NCI-H510A treated with DMSO at 0.1 percent for 48 hours (cell line): Measurements from ENCODE around the gene CLIP4.

Experiments used
- DNase-seq: peaks from one replicate; lab custom pipeline; 2025; lab: John Stamatoyannopoulos, UW

The CLIP4 gene

GRCh38 chr2:29139152-29139551, 23.9 kb downstream of the CLIP4 start:
- DNase-seq: no peak

DNA sequence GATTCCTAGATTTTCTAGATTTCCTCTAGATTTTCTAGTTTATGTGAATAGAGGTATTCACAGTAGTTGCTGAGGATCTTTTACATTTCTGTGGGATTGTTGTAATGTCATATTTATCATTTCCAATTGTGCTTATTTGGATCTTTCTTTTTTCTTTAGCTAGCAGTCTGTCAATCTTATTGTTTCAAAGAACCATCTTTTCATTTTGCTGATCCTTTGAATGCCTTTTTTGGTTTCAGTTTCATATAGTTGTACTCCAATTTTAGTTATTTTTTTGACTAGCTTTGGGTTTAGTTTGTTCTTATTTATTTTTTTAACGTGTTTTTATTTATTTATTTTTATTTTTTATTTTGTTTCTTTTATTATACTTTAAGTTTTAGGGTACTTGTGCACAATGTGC, 24.5 kb downstream of the CLIP4 start:
- DNase-seq: no peak

DNA sequence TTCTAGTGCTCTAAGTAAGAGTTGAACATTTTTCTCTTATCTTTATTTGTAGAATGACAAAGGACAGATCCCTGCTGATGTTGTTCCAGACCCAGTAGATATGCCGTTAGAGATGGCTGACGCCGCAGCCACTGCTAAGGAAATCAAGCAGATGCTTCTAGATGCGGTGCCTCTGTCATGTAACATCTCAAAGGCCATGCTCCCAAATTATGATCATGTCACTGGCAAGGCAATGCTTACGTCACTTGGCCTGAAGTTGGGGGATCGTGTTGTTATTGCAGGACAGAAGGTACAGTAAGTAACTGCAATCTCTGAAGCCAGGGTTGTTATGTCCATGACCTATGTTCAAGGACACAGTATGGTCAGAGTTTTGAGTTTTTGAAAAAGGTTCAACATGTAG, 28.4 kb downstream of the CLIP4 start:
- DNase-seq: no peak

- no peak for DNase-seq
Measured at GRCh38 chr2:29146197-29146596, 31.0 kb downstream of the CLIP4 start.

DNA sequence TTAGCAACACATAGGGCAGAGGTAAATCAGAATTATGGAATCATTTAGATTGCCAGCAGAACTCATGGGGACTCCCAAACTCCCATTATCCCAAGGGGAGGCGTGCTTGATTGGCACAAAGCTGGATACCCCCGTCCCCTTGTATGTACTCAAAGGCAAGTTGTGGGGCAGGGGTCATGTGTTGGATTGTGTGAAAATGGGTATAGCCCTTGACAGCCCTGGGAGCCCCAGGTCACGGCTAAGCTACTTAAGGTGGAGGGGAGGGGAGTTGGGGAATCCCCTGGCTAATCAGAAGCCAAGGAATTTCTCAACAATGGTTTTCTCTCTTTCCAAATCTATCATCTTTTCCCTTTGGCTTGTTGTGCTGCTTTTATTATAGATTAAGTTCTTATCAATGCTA, 32.7 kb downstream of the CLIP4 start:
- DNase-seq: no peak

DNA sequence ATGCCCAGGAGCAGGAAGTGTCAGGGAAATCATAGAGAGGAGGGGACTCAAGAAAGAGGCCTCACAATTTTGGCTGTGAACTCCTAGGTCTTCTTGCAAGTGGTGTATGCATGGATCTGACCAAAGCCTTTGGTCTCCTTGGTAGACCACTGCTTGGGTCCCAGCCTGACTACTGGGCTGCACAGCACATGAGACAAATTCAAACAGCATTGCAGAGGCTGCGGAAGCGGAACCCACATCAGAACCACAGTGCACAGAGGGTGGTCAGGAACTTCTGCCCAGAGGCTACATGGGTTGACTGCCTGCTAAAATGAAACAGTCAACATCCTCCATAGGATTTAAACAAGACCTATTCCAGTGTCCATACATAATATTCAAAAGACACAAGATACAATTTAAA, 39.4 kb downstream of the CLIP4 start:
- DNase-seq: no peak

DNA sequence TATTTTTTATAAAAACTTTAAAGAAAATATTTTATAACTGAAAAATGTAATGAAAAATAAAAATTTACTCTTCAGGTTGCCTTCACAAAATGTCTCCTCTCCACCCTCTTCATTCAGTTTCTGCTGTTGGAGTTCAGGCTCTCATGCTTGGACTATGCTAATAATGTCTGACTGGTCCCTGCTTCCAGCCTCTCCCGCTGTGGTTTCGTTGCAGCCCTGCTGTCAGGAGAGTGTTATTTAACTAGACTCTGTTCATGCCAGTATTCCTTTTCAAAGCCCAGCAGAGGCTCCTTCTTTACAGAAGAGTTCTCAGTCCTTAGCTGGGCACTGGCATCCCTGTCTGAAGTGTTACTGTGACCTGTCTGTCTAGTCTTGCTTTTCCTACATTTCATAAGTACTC, 40.4 kb downstream of the CLIP4 start:
- DNase-seq: peak; percentile 43

DNA sequence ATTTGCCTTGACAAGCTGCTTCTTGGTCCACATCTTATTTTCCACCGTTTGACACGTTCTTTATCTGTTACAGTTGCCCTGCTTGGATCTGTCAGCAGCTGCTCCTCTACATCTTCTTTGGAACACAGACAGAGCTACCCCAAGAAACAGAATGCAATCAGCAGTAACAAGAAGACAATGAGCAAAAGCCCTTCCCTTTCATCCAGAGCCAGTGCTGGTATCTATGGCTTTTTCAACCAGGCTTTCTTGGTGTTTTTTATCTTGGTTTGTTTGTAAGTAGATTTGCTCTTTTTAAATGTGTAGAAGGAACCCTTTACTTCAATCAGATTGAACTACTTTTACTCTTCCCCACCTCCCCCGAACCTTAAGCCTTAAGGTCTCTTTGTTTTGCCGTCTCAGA, 41.9 kb downstream of the CLIP4 start:
- DNase-seq: no peak

- peak; percentile 79 for DNase-seq
Measured at GRCh38 chr2:29159125-29159524, 43.9 kb downstream of the CLIP4 start.

DNA sequence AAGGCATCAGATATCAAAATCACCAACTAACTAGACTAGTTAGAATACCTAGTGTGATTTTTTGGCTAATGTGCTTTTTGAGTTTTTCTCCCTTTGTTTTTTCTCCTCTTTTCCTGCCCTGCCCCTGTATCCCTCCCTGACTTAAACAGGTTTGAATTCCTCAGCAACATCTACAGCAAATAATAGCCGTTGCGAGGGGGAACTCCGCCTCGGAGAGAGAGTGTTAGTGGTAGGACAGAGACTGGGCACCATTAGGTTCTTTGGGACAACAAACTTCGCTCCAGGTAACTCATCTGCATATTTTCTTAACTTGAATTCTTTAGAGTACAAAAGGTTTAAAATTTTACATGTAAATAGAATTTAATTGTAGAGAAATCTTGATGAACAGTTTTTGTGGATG, 45.0 kb downstream of the CLIP4 start:
- DNase-seq: no peak

DNA sequence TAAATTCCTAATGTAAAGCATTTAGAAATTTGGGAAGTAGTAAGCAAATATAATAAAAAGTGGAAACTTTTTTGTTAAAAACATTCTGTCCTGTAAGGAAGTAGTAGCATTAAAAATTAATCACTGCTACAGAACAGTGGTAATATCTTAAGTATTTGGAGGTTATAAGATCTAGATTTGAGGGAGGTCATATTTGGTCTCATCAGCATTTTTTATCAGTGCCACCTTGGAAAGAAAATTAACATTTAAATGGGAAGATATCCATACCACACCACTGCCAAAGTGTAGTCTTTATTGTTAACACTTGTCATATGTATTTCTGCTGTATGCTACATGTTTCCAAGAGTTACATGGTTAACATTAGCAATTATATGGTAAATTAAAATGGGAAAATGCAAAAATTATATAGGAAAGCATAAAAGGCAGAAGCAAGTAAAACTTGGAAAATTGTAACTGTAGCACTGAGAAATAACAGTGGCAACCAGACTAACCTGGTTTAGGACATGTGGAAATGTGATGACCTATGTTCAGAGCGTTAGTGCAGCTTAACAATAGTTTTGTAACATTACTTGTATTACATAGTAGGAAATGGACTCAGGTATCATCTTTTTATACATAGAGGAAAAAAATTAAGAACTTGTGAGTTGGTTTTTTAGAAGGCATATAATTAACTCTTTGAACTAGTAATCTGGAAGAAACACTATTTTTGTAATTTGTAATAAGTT, 47.2 kb downstream of the CLIP4 start:
- DNase-seq: no peak

DNA sequence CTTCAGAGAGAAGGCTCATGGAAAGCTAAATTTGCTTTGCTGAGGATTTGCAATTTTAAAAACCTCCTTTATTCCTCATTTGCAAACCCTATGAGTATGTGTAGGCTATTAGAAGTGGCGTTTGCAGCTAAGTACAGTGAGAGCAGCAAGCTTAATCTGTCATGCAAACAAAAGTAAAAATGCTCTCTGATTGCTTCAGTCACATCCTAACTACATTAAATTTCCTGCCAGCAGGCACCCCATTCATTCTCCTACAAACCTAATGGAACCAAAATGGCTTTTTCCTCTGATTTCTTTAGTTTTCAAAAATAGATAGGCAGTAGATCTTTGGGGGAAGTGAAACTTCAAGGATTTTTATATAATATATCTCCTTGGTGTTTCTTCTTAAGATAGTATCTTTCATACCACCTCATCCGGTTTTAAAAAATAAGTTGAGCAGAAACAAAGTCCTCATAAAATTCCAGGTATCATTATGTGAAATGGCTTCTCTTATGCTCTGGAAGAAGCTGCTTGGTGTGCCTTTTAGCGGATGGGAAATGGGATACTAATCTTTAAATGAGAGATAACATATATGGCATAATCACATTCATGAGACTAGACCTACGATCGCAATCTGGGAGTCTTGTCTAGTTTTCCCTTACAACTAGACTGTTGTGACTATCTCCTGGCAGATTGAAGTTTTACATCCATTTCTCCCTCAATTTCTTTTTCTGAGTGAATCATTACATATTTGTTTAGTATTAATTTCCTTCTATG, 49.1 kb downstream of the CLIP4 start:
- no peak for DNase-seq

DNA sequence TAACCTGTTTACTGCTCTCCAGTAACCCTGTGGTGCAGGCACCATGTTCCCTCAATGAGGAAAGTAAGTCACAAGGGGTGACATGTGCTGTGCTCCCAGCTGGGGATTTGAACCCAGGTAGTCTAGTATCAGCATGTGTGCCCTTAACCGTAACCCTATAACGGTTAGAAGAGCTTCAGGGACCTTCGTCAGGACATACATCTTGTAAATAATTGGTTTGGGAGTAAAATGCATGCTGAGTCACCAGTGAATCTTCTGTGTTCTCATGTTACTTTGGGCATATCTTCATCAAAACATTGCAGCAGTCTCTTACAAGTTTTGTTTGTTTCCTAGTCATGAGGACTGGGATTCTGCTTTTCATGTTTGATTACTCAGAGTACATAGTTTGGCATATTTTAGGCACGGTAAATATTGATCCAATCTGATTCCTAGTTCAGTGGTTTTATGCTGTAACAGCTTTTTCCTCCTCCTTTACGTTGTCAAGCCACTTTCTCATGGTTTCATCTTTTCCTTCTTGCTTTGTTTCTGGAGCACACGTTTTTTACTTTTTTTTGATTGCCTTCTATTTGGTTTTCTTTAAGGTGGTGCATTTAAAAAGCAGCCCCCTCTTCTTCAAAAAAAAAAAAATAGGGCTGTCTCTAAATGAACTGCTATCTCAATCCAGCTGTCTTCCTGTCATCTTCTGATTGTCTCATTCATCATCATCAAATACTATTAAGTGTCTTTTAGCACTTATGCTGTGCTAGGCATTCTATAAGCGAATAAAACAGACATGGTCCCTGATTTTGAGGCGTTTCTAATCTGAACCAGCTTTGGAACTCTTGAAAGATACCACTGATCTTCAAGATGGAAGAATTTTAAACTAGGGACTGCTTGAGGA, 50.4 kb downstream of the CLIP4 start:
- DNase-seq: peak; percentile 25

DNA sequence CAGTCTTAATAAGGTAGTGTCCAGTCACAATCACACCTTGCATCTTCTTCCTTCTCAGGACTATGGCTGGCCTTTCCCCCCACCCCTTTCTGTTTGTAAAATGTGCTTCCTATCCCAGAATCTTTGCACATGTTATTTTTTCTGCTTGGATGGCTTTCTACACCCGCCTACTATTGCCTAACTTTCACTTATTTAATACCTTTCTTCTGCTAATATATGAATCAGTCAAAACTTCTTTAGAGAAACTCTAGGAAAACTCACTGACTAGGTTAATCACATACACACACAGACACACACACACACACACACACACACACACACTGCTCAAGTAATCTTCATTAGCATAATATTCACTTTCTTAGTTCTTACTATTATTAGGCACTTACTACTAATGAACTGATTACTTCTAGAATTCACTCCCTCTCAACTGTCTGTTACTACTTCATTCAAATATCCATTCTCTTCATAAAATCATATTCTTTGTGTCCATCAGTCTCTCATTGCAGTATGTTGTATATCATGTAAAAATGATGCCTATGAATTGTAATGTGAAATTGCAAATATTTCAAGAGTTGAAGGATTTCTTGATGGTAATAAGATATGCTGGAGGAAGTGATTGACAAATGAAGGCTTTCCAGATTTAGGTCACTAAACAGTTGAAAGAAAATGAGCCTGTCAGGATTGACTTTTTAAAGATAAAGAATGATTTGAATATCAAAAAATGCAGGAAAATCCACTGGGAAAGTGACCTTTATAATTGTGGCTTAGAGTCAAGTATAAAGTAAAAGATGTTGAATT, 51.2 kb downstream of the CLIP4 start:
- no peak for DNase-seq

DNA sequence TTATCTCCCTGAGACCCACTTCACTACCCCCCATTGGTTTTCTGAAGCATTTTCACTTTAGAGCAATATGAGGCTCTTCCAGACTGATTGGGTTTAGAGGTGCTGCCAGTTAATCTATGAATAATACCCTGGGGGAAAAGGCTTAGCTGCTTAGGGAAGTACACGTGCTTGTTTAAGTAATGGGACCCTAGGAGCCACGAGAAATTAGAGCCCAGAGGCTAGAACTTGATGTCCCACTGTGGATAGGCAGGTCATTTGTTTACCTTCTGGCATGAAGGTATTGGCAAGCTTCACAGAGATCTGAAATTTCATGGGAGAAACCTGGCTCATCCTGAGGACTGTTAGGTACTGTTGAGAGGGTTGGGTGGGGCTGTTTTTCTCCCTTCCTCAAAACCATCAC, 59.7 kb downstream of the CLIP4 start:
- no peak for DNase-seq

GRCh38 chr2:29175338-29175737, 60.1 kb downstream of the CLIP4 start:
- no peak for DNase-seq

GRCh38 chr2:29182334-29182733, 67.1 kb downstream of the CLIP4 start:
- no peak for DNase-seq

DNA sequence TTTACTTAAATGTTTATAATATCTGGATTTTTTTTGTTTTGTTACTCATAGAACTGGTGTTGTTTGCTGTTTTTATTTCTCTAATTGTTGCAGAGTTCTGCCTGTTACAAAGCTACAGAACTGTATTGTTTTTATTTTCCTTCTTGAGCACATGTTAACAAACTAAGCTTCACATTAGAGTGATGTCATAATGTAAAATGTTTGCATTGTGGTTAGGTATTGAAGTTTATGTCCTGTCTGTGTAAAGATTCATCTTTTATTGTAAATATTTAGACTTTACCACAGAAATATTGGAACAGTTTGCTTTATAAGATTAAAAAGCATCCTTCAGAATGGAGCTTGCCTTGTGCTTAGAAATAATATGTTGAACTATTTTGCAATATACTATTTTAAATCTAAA, 67.7 kb downstream of the CLIP4 start:
- no peak for DNase-seq

DNA sequence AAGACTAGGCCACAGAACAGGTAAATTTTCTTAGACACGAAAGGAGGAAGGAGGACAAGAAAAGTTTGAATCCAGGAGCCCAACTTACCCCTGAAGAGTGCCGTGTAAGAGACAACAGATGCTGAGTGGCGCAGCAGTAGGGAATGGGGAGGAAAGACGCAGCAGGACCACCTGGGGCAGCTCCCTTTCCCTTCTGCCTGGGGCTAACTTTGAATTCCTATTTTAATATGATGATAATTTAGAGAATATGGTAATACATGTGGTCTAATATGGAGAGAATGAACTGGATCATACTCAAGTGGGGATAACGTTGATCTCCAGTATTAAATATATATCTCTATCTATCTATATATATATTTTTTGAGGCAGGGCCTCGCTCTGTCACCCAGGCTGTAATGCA, 69.3 kb downstream of the CLIP4 start:
- no peak for DNase-seq

DNA sequence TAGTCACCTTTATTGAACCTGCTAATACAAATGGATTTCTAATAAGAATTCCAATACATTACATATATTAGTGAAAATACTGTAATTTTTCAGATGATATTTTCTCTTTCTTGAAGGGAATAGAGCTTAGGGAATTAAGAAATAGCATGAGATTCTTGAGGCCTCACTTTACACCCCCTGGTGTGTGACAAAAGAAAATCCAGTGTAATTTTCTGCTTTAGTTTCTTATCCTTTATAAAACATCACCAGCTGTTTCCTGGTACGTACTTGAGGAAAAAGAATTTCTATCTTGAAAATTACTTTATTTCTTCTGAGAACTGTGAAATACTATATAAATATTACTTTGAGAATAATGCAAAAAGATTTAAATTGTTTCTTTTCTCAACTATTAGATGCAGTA, 71.6 kb downstream of the CLIP4 start:
- DNase-seq: no peak

GRCh38 chr2:29187926-29188325, 72.7 kb downstream of the CLIP4 start:
- no peak for DNase-seq

GRCh38 chr2:29189052-29189451, 73.8 kb downstream of the CLIP4 start:
- DNase-seq: no peak
